ENCODE measurements around the gene SUMF2. TPM values are rescaled to one million over a fixed set of nuclear protein-coding genes. Genes with fewer than 3 reads are reported as not detected.
A peak's percentile ranks its signal among the peaks of the same experiment; 100 is the strongest.

The SUMF2 gene
- total RNA-seq, 1 experiment from 2014 or later: 89.2 TPM

- no peak overlapping the region for H3K14ac ChIP-seq (ENCODE audit: insufficient read depth, low read length)
- no peak overlapping the region for H2BK20ac ChIP-seq (ENCODE audit: low read depth, low read length, poor library complexity, severe bottlenecking)
- no peaks in the 10 kb centered on the region for H4K20me1 ChIP-seq (ENCODE audit: control insufficient read depth, insufficient read depth, insufficient read length)
- H3K4me2 ChIP-seq (ENCODE audit: insufficient read depth, insufficient read length, low read length): no peak overlapping the region
- no peaks in the 10 kb centered on the region for H3K79me2 ChIP-seq (ENCODE audit: insufficient read depth, low read length)
- no peak overlapping the region for H4K8ac ChIP-seq (replicated peaks; ENCODE audit: insufficient read length, low read depth, low read length)
- Mint-ChIP-seq H3K4me3 (0 out of 5 replicates have a peak overlapping the region, but pooled peaks of 1 of the 2 experiments have one; percentile 9), H3K4me1 (peaks cover 5 to 10% of the 10 kb centered on the region in 2 experiments; a peak in 2 of 4 replicates), H3K36me3 (ENCODE audit: insufficient read depth in 1 of 3, low read depth in 3 of 3) (peaks cover 36 to 65% (median 60%) of the 10 kb centered on the region in 3 experiments), H3K27ac (no peak overlapping the region), H3K9me3 (no peaks in the 10 kb centered on the region), H3K27me3 (ENCODE audit: low read depth) (no peaks in the 10 kb centered on the region)
- H3K9ac ChIP-seq (ENCODE audit: extremely low read depth, insufficient read length, low read length): no peak overlapping the region
- H3K27me3 ChIP-seq (ENCODE audit: insufficient read depth, low read length): no peaks in the 10 kb centered on the region
- H3T11ph ChIP-seq (ENCODE audit: low read length): no peak overlapping the region
- H4K91ac ChIP-seq (ENCODE audit: insufficient read length, low read depth, low read length): no peak overlapping the region
- H3K79me1 ChIP-seq (ENCODE audit: insufficient read depth, low read depth, low read length, poor library complexity, severe bottlenecking): no peaks in the 10 kb centered on the region
- H2BK12ac ChIP-seq (ENCODE audit: insufficient read length, low read depth, low read length): no peak overlapping the region
- no peak overlapping the region for H4K5ac ChIP-seq (ENCODE audit: insufficient read length, low read depth, low read length)
- H2BK15ac ChIP-seq (ENCODE audit: low read depth, low read length): no peak overlapping the region
- H3K4ac ChIP-seq (ENCODE audit: low read depth, low read length): no peak overlapping the region
- H3K23me2 ChIP-seq (ENCODE audit: insufficient read length, low read depth, low read length, poor library complexity, severe bottlenecking): no peaks in the 10 kb centered on the region
- H2BK120ac ChIP-seq (ENCODE audit: low read depth, low read length, poor library complexity, severe bottlenecking): no peak overlapping the region
- TF ChIP-seq CTCF (conservative IDR thresholded peaks at IDR 0.05): no peak
- no CpG with 5 or more reads among the region's 9 CpGs for WGBS (ENCODE audit: extremely low coverage, insufficient read length, low lambda C conversion rate)
- H2AK5ac ChIP-seq (ENCODE audit: insufficient read length, low read length): no peak overlapping the region
- H2BK5ac ChIP-seq (ENCODE audit: insufficient read length, low read length): no peak overlapping the region
- H3K23ac ChIP-seq (ENCODE audit: insufficient read length, low read depth, low read length): no peak overlapping the region
- no peaks in the 10 kb centered on the region for H3K9me3 ChIP-seq (ENCODE audit: control insufficient read depth, low read depth, low read length)
- no peaks in the 10 kb centered on the region for H3K4me1 ChIP-seq (ENCODE audit: insufficient read depth, low read length)
- H3K18ac ChIP-seq (ENCODE audit: insufficient read length, low read depth, low read length): no peak overlapping the region
- no peak overlapping the region for H3K56ac ChIP-seq (ENCODE audit: insufficient read length, low read depth, low read length)
- H3K27ac ChIP-seq (ENCODE audit: insufficient read length, low read depth, low read length): no peak overlapping the region
- DNase-seq: no peak
- H2AFZ ChIP-seq (ENCODE audit: low read length): no peak overlapping the region
Measured at GRCh38 chr7:56028942-56029630, 35.0 kb upstream of the SUMF2 start.

Measured in H9 (cell line).